HG02981 (cell line): Measurements from ENCODE around the gene BCORL1.

Experiments
- ATAC-seq: cut with Tn5 transposase; IDR thresholded peaks from one replicate; pipeline ENCODE4 v1.9.1; 2021; ENCODE audit warnings: mild to moderate bottlenecking, moderate library complexity; ENCODE audit not compliant: unreplicated experiment

The BCORL1 gene

DNA sequence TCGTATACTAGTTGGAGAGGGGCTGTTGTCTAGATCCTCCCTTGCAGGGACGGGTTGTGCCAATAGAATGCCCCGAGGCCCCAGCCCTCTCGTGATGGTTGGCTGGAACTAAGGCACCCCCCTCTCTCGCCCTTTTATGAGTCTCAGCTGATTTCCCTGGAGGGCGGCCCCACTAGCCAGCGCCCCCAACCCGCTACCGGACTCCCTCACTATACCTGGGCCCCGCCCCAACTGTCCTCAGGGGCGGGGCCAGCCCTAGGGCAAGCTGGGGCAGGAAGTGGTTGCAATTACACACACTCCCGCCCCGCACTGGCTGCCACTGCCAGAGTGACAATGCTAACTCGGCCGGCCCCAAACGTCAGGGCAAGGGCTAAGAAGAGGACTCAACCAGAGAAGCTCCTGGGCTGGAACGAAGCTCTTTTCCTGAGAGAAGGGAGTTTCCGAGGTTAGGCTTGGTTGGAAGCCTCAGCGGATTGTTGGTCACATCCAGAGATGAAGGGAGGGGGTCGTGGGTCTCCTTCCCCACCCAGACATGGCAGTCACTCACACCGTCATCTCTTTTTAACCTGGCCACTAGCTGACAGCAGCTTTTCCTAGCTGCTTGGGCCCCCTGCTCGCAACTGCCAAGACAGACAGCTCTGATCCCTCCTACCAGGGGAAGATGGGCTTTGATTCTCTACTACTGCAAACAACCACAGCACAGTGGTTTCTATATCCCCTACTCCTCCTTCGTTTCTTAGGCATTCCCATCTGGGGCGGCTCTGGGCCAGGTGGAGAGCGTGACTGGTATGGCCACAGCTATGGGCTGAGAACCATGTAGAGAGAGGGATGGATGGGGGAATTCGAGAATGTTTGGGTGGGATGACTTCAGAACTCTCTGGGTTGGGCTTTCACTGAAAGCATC is 21.0 kb upstream of the BCORL1 start:
- ATAC-seq, result peak; percentile 93

DNA sequence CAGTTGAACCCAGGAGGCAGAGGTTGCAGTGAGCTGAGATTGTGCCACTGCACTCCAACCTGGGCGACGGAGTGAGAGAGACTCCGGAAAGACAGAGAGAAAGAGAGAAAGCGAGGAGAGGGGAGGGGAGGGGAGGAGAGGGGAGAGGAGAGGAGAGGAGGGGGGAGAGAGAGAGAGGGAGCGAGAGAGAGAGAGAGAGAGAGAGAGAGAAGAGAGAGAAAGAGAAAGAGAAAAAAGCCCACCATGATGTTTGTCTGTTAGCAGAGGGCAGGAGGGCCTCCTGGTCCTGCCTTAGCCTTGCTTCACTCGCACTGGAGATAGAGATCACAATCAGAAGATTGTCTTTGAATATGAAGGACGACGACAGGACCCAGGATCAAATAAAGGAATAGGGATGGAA is 18.7 kb upstream of the BCORL1 start:
- ATAC-seq, result no peak

DNA sequence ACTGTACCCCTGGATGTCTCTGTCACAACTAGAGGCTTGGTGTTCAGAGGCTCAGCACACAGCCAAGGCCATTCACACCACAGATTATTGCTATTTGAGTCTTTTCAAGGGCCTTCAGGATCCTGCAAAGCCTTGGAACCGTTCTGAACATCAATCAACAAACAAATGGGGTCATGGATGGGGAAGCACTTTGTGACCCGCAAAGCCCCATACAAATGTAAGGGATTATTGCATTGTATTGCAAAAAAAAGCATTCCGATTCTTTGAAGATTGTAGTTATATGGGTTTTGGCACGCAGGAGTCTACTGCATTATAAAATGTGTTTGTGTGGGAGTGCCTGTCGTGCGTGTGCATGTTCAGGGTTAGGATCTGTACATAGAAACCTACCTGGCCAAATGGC is 17.3 kb upstream of the BCORL1 start:
- no peak for ATAC-seq

DNA sequence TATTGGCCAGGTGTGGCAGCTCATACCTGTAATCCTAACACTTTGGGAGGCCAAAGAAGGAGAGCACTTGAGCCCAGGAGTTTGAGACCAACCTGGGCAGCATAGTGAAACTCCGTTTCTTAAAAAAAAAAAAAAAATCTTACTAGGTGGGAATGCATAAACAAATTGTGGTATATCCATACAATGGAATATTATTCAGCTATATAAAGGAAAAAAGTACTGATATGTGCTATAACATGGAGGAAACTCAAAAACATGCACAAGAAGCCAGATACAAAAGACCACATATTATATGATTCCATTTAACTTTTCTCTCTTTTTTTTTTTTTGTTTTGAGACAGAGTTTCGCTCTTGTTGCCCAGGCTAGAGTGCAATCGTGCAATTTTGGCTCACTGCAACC is 13.5 kb upstream of the BCORL1 start:
- no peak for ATAC-seq

DNA sequence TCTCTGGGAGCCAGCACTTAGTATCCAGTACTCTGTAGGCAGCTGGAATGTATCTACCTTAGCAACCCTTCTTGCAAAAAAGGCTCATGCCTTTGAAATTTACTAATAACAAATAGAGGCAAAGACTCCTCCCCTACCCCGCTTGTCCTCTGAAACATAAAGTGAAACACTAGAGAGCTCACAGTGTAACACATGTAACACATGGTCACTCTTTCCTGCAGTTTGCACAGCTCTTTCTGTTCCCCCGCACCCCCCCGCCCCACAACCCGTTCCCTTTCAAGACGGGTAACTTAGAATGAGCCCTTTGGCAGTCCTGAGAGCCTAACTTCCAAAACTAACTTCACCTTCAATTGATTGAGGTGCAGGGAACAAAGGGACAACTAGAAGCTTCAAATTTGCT is 6.0 kb upstream of the BCORL1 start:
- no peak for ATAC-seq

DNA sequence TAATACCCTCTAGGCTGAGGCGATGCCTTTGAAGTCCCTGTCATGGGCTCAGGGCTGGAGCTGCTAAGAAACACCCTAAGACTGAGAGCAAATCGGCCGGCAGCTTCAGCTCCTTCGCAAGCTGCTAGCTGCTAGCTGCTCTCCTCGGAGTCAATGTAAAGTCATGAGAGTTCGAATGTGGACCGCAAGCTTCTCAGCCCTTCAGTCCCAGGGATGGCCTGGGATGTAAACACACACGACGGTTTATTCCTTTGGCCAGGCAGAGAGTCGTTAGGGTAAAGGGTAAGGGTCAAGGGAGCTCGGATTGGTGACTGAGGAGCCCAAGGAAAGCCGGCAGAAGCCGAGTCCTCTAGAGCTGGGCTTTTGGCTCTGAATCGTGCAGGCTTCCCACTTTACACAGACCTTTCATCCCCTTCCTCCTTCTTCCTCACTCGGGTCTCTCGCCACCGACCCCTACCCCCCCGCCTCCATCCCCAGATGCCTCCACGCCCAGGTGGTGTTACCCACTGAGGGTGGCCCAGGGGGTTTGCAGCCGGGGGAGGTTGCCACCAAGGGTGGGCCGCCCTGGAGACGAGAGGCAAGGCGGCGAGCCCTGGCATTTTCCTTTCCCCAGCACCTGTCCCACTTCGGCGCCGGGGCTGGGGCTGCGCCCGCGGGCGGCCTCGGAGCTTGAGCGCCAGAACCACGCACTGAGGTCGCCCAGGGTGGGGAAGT is 3.1 kb upstream of the BCORL1 start:
- no peak for ATAC-seq

DNA sequence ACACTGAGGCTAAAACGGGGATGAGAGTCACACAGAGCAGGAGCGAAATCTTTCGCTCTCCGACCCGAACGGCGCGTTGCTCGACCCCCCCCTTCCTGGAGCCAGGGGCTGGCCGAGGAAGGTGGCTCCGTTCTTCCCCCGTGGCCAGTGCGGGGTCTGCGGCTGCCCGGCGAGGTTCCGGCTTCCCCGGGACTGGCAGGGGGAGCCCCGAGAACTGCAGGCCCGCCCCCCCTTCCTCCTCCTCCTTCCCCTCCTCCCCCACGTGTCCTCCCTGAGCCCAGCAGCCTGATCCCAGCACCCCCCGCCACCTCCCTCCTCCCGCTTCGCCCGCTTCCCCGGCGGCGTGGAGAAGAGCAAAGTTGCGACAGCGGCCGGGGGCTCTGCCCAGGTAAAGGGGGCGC is 2.4 kb upstream of the BCORL1 start:
- no peak for ATAC-seq

DNA sequence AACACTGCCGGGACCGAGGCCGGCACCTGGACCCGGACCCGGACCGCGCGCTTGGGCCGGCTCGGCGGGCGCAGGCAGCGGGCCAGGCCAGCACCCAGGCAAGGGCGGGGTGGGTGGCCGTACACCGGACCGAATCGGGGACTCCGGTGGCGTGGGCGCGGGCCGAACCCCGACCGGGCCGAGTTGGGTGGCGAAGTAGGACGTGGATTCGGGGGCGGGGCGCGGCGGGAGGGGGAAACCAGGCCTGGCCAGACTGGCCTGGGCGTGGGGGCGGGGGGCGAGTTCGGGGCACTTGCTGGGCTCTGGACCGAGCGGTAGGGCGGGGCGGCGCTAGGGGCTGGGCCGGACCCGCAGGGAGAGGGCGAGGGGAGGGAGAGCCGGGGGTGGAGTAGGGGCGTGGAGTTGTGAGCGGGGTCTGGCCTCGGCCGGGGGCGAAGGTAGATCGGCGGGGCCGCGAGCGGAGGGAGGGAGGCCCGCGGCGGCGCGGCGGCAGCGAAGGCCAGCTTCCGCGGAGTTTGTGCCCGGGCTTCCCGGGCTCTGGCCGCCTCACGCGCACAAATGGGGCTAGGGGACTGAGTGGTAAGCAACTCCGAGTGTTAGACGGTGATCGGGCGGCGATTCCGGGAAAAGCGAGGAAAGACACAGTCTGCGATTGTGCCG is 1.8 kb upstream of the BCORL1 start:
- ATAC-seq, result no peak

DNA sequence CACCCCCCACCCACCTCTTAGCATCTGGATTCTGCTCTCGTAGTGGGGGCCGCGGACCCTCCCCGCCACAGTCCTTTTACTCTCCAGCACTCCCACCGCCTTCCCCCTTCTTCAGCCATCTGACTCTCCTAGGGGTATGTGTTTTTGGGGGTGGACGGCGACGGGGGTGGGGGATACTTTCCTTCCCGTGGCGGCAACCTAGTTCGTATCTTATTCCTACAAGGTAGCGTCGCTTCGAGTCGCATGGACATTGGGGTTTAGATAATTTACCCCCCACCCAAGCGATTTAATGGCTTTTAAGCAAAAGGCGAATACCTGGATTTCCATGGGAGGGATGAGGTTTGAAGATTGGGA is 1.3 kb upstream of the BCORL1 start:
- ATAC-seq, result no peak

DNA sequence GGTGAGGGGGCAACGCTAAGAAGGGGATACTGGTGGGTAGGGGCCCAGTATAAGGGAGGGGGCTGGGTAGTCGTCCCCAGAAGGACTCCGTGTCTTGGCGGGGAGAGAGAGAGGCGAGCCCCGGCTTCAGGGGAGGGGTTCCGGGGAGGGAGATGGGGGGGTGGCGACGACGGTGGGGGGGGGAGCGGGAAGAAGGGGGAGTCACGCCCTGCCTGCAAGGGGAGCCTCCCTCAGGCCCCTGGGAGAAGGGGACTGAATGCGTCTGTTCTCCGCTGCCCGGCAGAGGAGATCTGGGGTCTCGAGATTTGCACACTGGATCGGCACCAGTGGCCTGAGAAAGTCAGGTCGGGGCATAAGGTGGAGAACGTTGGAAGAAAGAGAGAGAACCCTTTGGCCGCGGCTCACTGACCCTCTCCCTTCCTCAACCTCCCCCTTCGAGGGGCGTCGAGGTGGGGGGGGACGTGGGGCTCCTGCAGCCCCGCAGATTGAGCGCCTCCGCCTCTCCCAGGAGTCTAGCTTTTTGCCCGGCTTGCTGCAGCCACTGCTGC is 609 bp upstream of the BCORL1 start:
- ATAC-seq, result no peak

DNA sequence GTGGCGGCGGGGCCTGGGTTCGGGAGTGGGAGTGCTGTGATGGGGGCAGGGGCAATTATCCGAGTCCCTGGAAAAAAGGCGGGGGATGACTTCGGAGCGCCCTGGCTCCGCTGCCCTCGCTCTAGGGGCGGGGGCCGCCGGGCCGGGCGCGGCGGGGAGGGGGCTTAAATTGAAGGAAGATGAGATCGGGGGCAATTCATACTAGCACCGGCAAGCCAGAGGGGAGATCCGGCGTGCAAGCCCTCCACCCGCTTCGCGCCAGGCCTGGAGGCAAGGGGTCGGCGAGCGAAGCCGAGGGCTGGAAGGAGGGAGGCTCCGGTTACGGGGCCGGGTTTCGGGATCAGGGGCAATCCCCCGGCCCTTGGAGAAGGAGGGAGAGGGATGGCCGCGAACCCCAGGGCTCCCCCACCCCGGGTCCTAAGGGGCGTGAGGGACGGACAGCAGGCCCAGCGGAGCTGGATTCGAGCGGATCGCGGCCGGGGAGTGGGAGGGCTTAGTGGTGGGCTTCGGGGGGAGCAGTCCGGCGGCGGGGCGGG is 1.2 kb downstream of the BCORL1 start:
- ATAC-seq, result no peak

DNA sequence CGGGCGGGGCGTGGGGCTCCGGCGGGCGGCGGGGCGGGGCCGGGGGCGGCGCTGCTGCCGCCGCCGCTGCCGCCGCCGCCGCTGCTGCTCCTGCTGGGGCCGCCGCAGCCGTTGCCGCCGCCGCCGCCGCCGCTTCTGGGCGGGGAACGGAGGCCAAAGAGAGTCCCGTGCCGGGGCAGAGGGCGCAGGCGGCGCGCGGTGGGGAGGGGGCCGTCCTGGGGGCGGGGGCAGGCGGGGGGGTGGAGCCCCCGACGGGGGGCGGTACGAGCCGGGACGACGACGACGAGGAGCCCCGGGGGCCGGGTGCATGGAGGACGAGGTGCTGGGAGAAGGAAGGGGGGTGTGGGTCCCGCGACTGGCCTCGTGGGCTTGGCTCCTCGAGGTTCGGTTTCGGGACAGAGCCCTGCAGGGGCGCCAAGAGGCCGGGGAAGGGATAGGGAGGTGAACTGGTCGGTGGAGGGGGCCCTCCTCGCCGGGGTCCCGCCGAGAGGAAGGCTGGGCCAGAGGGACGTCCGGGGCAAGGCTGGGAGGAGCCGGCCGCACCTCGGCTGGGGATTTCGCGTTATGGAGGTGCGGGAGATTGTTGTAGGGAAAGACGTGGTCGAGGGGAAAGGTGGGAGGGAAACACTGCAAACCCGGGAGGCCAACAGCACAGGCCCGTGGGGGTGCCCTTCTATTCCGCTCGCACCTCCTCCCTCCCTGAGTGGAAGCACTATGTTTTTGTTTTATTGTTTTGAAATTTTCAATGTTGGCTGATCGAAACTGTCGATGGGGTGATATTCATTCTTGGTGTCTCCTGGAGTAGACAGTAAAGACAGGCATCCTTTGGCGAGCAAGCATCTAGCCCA is 1.9 kb downstream of the BCORL1 start:
- no peak for ATAC-seq

DNA sequence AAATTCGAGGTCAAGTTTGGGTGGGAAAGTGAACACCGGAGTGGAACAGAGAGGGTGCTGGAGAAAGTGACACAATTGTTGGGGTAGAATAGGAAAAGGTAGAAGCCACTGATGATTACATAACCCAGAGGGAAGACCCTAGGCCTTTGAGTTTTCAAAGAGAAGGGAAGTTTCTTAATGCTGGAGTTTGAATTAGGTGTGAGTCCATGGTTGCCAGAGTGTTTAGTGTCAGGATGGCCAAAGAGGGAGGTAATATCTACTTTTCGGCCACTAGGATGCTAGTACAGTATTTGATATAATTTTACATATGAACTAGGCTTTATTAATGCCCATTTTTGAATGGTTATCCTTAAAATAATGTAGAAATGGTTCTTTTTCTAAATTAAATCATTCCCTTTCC is 5.4 kb downstream of the BCORL1 start:
- no peak for ATAC-seq

DNA sequence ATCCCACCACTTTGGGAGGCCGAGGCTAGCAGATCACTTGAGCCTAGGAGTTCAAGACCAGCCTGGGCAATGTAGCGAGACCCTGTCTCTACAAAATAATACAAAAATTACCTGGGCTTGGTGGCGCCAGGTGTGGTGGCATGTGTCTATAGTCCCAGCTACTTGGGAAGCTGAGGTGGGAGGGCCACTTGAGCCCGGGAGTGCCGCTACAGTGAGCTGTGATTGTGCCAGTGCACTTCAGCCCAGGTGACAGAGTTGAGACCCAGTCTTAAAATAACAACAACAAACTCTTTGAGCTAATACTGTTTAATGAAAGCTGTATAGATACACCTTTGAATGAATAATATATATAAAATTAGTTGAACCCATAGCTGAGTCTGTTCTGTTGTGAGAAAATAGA is 9.7 kb downstream of the BCORL1 start:
- no peak for ATAC-seq

DNA sequence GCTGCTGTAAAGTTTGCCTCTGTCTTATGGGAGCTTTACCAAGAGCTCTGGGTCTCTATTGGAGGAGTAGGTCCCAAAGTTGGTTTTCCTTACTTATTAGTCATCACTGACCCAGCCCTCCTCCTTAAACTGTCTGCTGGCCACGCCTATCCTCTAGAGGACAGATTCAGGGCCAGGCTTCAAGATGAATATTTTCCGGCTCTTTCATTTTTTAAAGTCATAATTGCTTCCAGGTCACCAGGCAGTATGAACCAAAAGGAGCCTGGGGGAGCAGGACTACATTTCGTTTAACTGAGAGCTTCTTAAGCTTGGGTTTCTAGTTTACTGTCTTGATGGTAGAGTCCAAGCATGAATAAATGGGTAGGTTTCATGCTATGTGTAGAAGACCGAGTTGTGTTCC is 13.7 kb downstream of the BCORL1 start:
- no peak for ATAC-seq

DNA sequence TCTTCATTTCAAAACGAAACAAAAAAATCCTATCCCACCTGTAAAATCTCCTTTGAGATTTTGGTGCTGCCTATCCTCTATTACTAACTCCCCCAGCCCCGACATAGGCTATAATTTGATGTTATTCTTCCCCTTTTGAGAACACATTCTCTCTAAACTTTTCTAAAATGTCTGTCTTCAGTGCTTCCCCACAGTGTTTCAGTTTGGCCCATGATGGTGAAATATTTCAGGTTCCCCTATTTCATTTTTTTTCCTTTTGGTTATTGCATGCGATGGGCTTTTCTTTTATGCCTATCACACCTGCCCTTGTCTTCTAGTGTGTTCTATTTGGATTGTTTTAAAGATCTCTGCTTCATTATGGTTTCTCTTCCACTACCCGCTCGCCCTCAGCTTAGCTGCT is 14.7 kb downstream of the BCORL1 start:
- no peak for ATAC-seq

DNA sequence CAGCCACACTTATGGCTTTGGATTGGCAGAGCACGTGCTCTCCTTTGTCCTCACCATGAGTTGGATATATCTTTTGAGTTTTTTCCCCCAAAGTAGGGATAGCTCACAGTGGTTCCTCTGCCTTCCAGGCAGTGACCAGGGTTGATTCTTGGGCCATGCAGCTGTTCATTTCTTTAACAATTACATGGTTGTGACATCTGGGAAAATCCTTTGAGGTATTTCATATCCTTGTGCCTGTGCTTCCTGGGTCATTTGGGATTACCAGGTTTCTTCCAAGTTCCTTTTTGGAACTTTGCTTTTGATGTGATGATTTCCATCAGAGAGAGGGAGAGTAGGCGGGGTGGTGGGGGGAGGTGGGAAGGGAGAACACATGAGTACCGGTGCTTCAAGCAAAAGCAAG is 15.6 kb downstream of the BCORL1 start:
- ATAC-seq, result no peak

DNA sequence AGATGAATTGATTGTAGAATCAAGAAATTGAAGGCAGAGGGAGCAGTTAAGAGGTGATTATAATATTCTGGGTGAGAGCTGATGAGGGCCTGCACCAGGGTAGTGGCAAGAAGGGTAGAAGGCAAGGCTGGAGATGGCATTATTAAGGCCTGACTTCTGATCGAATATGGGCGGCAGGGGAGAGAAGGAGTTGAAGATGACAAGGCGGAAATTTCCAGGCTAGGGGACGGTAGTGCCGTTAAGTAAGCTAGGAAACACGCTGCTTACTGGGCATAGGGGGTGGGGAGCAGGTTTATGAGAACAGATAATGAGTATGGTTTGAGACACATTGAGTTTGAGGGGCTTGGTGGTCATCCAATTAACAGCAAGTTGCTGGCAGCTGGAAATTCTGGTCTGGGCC is 19.5 kb downstream of the BCORL1 start:
- no peak for ATAC-seq

DNA sequence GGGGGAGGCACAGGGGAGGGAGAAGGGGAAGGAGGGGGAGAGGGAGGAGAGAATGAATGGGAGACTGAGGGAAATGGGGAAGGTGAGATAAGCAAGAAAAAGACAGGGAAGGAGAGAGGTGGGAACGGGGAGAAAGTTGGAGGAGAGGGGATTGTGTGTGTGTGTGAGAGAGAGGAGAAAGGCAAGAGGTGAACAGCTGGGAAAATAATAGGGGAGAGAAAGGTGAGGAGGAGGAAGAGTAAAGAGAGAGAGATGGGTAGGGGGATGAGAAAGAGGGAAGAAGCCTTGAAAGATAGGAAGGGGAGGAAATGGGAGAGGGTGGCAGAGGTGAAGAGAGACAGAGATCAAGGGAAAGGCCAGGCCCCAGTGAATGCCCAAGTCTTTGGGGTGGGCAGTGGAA is 20.1 kb downstream of the BCORL1 start:
- ATAC-seq, result no peak

DNA sequence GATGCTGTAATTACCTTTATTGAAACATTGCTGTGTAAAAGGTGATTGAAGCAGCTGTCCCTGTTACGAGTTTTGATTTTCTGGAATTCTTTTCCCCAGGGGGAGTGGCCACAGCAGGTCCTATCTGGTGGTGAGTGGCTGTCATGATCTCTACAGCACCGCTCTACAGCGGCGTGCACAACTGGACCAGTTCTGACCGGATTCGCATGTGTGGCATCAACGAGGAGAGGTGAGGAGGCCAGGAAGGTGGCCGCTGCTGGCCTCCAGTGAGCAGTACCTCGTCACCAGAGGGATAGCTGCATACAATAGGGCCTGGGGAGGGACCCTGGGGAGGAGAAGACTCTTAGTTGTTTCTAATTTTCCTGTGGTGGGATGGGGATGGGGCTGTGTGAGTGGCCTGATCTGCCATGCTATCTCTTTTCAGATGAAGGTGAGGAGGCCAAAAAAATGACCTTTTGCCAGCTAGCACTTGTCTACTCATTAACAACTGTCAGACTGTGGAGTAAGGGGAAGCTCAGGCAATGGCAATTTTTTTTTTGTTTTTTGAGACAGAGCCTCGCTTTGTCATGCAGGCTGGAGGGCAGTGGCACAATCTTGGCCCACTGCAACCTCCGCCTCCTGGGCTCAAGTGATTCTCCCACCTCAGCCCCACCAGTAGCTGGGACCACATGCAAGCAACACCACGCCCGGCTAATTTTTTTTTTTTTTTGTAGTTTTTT is 22.8 kb downstream of the BCORL1 start:
- no peak for ATAC-seq
